HG02571 (cell line): ENCODE measurements around the gene BAIAP2L2.
"Not testable (repeated sequence)": the region's sequence is repeated elsewhere in the genome, so short reads cannot be mapped to it uniquely, and the experiment has no call there.

Experiments used
- ATAC-seq: cut with Tn5 transposase; IDR thresholded peaks from one replicate; pipeline ENCODE4 v1.9.1; 2021; ENCODE audit warnings: mild to moderate bottlenecking, moderate library complexity; ENCODE audit not compliant: unreplicated experiment

The BAIAP2L2 gene

DNA sequence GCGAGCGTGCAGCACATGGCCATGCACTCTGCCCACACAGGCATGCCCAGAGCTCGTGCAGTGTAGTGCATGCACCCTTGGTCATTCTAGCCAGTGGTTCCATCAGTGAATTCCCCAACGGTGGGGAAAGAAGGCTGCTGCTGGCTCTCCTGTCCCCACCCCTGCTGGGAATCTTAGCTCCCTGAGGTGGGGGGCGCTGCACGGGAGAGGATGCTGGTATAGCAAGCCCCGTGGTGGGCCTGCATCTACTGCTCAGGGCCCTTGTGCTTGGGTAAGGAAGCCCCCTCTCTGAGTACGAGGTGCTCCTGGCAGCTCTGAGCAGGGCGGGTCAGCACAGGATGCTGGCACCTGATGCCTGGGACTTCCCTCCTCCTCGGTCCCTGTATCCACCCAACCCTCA is 18.5 kb upstream of the BAIAP2L2 start:
- no peak for ATAC-seq

DNA sequence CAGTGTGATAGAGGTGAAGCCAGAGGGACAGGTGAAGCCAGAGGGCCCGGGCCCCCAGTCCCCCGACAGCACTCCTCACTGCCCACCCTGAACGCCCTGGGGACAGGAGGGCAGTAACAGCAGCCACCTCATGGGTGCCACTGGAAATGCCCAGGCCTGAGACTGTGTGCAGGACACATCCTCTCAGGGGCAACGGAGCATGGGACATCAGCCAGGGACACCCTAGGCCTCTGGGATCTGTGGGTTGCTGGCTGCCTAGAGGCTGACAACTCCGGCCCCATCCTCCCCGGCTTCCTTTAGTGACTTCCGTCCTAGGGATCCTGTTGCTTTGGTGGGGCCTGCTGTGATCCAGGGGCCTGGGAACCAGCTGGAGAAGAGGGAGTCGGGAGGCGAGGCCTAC is 17.4 kb upstream of the BAIAP2L2 start:
- ATAC-seq: no peak

DNA sequence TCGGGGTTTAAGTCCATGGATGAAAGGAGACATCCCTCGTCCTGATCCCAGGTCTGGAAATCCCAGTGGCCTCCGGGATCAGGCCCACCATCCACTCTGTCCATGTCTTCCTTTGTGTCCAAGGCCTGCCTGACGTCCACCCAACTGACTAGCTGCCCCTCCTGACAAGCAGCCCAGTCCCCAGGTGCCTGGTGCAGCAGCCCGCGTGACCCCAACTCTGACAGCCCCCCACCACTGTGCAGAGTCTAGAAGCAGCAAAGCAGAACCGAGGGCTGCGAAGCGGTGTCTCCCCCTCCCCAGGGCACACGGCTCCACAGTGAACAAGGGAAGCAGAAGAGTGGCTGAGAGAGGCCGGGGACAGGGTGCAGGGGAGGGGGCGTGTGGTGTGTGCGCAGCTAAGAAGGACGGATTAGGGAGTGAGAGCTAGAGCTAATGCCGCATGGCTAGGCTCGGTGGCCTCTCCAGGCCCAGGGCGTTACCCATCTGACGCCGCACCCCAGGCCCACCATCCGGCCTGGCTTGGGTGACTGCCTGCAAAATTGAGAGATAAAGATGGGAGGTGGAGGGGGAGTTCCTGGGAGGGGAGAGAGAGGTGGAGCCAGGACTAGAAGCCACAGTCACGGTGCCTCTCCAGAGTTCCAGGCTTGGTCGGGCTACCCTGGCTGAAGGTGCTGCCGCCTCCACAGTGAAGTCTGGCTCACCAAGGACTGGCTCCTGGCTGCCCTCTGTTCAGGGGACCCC is 16.6 kb upstream of the BAIAP2L2 start:
- no peak for ATAC-seq

DNA sequence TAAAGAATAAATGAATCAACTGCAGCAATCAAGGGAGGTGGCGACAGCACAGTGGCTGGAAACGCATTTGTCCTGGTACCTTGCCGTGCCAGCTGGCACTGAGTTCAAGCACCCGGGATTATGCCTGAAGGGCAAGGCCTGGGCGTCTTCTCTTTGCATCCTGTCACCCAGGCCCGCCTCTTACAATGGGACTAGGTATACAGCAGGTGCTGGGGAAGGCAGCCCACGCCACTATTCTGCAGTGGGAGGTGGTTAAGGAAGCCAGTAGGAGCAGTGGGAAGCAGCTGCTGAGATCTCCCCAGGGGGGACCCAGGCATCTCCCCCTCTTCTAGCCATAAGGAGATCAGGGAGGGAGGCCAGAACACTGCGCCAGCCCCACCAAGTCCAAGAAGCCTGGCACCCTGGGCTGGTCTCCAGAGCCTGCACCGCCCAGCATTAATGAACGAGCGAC is 15.3 kb upstream of the BAIAP2L2 start:
- ATAC-seq: no peak

DNA sequence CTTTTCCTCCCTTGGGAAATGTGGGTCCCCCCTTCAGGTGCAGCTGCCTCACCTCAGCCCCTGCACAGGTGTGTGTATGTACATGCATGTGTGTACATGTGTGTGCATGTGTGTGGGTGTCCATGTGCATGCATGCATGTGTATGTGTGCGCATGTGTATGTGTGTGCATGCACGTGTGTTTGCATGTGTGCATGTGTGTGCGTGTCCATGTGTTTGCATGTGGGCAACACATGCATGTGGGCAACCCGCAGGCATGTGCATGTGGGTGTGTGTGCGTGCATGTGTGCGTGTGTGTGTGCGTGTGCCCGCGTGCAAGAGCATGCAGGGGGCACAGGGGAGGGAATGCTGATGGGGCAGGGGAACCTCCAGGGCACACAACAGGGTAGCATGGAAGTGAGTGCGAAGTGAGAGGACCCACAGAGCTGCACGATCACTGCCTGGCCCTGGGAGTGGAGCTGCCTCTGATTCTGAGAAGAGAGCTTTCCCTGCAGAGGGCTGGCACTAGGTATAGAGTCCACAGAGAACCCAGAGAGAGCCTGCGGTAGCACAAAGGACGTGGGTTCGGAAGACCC is 14.6 kb upstream of the BAIAP2L2 start:
- ATAC-seq: no peak

DNA sequence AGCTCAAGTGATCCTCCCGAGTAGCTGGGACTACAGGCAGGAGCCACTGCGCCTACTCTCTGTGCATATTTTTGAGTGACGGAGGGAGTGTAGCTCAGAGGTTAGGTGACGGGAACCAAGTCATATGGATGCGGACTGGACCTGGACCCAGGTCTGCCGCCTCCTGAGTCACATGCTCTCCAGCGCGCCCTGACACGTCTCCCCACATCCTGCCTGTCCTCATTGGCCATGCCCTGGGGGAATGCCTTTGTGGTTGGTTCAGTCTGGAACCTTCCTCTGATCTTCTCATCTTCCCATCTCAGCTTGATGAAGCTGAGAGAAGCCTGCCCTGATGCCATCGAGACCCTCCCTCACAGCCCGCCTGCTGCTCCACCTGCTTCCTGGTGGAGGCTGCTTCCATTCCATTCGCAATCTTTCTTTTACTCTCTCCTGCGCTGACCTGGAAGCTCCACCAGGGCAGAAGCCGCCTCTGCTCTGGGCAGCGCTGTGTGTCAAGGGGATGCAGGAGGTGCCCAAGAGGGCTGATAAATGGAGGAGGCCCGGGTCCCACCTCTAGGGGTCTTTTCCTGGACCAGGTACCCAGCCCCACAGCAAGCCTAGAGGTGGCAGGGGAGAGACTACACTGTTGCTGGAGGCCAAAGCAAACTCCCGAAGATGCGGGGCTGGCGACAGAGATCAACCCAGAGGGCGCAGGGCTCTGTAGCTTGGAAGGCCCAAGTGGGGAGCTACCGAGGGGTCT is 13.9 kb upstream of the BAIAP2L2 start:
- ATAC-seq: no peak

DNA sequence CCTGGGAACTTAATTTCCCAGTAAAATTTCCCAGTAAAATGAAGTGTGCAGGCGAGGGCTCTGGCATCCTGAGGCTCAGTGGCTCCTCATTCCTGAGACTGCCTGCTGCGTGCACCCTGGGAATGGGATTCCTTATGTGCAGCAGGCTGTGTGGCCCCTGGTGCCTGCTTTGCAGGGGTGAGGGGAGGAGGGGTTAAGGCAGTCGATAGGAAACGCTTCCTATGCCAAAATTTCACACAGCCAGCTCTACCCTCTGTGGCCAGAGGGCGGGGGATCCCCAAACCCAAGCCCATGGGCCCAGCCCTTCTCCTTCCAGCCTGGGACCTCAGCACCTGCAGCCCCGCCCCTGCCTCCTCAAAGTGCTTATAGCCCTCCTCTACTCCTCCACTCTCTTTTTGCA is 12.1 kb upstream of the BAIAP2L2 start:
- ATAC-seq: no peak

DNA sequence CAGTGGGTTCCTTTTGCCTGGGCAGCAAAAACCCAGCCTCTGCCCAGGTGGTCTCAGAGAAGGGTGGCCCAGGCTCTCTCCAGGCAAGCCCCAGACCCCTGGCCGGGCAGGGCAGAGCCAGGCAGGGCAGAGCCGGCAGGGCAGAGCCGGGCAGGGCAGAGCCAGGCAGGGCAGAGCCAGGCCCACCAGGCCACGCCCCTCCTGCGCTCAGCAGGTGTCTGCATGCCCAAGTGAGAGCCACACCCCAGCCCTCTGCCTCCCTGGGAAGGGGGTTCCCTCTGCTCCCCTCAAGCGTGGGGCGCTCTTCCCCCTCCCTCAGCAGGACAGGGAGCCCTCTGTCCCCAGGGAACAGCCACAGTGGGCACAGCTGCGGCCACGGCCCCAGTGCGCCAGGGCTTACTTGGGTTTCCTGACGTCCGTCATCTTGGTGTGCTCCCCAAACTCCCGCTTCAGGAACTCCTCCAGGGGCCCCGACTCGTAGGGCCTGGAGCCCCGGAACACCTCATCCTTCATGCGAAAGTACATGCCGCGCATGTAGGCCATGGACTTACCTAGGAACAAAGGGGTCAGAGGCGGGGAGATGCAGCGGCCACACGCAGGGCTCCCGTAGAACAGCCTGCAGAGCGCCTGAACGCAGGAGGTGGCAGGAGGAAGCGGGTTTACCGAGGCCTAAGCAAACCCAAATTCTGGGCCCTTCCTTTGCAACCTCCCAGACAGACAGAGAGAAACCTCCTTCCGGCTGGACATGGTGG is 10.1 kb upstream of the BAIAP2L2 start:
- ATAC-seq: no peak

DNA sequence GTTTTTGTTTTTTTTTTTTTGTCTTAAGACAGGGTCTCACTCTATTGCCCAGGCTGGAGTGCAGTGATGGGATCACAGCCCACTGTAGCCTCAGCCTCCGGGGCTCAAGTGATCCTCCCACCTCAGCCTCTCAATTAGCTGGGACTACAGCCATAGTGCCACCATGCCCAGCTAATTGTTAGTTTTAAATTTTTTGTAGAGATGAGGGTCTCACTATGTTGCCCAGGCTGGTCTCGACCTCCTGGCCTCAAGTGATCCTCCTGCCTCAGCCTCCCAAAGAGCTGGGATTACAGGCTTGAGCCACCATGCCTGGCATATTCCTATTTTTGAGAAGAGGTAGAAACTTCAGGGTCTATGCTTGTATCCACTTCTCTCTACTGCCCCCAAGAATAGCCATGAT is 8.3 kb upstream of the BAIAP2L2 start:
- ATAC-seq: not testable (repeated sequence)

DNA sequence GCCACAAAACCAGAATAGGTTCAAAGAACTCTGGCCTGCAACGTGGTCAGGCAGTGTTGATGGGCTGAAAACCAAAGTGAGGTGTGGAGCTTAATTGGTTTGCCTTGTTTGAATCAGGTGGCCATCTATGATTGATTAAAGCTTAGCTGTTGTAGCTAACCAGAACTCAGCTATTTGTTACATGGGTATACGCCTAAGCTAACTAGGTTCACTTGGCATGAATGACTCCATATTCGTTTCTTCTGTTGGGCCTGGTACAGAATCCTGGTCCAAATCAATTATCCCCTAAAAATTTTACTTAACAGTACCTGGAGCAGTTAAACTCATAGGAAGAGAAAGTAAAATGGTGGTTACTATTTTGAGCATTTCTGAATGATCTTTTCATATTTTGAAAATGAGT is 7.7 kb upstream of the BAIAP2L2 start:
- ATAC-seq: no peak

DNA sequence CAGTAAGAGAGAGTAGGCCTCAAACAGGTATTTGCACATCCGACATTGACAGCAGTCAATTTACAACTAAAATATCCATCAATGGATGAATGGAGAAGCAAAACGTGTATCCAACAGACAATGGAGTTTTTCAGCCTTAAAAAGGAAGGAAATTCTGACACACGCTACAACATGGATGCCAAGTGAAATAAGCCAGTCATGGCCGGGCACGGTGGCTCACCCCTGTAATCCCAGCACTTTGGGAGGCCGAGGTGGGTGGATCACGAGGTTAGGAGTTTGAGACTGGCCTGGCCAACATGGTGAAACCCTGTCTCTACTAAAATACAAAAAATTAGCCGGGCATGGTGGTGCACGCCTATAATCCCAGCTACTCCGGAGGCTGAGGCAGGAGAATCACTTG is 7.1 kb upstream of the BAIAP2L2 start:
- not testable (repeated sequence) for ATAC-seq

DNA sequence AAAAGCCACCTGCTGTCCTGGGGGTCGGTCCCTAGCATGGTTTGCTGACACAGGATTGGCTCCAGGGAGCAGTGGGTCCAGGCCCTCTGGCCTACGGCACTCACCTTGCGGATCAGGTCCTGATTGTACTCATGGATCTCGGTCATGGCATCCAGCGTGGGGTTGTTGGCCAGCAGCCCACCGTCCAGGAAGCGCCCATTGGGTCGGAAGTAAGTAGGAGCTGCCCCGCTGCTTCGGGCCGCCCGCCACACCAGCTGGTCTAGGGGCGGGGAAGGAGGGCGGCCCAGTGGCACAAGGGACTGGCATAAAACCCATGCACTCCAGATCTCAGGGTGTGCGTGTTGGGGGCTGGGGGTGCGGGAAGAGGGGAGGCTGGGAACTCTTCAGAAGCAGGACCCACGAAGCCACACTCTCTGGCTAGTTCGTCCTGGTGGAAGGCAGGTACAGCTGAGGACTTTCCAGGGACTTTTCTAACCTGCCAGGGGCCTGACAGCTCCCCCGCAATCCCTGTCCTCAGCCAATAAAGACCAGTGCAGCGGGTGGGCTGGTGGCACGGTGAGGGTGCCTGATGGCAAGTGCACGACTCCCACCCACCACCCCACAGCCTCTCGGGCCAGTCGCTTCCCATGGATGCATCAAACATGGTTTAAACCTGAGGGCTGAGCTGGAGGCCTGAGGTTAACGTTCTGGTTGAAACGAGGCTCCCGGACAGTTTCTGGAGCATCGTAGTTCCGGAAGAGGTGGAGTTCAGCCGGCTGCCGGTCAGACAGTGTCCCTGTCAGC is 5.1 kb upstream of the BAIAP2L2 start:
- no peak for ATAC-seq

DNA sequence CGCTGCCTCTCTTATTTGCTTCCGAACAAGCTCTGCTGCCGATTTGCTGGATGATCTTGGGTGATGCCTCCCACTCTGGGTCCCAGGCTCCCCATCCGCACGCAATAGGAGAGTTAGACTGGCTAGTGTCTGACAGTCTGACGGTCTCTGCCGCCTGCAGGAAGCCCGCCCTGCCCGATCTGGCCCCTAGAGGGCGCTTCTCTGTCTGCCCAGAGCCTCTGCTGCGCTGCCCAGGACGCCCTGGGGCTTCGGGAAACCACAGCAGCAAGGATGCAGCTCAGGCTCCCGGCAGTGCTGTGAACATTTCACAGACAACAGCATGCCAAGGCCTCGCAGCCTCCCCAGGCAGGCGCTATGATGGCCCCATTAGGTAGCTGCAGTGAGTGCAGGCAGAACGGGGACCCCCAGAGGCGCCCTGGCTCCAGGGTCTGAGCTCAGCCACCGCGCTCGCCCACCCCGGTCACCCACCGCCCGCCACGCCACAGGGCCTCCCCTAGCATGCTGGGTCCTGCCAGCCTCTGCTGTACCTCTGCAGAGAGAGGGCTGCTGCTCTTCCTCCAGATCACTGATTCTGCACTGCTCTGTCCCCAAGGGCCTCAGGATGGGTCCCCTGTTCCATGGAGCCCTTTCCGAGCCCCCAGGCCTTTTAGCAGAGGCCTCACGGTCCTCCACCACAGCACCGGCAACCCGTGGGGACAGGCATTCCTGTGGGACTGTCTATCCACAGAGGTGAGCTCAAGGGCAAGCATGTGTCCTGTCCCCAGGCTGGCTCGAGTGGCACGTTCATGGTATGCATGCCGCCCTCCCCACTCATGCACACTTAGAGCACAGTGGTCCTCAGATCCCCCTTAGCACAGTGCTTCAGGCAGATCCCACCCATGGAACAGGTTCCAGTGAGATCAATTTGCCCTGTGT is 4.3 kb upstream of the BAIAP2L2 start:
- no peak for ATAC-seq

DNA sequence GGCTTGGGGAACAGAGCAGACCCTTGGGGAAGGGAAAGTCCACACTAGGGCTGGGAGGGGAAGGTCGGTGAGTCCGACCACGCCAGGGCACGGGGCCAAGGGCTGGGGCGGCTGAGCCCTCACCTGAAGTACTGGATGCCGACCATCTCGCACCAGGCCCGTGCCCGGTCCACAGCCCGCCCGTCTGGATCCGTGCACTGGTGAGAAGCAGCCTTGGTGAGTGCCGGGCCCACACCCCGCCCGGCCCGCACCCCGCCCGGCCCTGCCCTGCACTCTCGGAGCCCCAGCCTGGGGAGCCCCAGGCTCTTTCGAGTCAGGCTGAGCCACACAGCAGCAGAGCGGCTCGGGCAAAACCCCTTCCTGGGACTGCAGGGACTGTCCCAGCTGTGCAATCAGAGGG is 1.9 kb upstream of the BAIAP2L2 start:
- ATAC-seq: no peak

DNA sequence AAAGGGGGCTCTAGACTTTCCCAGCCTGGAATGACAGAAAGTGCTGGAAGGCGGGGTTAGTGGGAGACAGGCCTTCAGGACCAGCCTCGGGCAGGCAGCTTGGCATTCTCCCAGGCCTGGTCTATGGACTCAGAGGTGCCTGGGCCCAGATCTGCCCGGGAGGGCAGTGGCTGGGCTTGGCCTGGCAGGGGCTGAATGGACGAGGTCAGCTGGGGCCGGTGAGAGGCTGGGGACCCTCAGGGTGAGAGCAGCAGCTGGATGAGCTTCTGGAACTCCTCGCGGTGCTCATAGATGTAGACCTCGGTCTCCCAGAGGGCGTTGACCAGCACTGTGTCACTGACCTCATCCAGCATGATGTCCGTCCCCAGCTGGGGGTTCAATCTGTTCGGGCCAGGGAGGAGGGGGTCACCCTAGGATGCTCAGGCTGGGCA is 1.5 kb upstream of the BAIAP2L2 start:
- ATAC-seq: no peak

DNA sequence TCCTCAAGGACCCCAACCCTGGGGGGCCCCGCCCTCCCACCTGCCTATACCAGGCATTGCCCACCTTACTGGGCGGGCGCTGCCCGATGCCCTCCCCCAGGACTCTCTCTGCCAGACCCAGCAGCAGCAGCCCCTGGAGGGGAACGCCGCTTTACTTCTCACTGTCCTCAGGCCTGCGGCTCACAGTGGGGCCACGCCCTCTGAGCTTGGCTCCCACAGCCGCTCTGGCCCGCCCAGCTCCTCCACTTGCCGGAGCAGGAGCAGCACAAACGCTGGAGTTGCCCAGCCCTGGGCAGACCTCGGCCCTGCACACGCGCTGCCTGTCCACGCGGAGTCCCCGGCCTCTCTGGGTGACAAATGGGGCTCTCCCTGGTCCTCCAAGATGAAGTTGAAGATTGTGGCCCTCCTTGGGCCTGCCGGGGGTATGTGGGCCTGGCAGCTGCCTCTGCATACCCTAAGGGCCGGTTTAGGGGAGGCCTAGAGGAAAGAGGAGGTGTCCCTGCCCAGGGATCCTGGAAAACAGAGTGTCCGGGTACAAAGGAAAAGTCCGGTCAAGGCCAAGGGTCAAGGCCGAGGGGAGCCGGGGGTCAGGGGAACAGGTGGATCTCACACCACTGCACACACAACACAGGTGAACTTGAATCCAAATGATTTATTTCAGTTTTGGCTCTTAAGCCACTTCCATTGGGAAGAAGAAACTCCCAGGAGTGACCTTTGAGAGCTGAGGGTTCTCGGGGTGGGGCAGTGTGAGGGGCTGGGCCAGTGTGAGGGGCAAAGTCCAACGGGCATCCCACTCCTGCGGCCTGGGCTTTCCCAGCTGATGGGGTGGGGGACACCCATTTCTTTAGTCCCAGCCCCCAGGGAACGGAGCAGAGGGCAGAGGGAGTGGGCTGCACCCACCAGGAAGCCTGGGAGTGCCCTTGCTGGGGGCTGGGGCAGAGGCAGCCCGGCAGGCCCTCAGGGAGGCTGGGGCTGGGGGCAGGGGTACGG is 674 bp upstream of the BAIAP2L2 start:
- ATAC-seq: no peak

DNA sequence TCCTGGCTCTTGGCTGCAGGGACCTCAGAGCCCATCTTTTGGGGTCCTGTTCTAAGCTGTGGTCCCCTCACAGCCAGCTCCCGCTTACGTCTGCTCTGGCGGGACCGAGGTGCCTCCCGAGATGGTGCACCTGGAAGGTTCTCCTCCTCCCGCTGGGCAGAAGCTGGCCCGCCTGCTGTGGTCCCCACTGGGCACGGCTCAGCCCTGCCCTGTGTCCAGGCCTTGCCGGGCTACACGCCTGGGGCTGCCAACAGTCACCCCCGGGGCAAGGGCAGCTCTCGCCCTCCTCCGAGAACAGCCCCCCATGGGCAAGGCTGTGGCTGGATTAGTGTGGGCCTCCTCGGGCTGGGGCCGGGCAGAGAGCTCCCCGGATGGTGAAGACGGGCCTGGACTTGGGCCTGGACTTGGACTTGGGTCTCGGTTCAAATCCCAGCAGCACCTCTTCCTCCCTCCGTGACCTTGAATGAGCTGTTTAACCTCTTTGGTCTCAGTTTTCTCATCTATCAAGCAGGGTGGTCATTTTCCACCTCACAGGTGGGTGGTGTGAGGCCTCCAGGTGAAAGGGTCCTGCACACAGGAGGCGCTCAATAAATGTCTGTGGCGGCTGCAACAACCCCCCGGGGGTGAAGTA is 998 bp downstream of the BAIAP2L2 start:
- no peak for ATAC-seq
